T follicular helper cell (primary cell): Measurements from ENCODE around the gene RNLS.

Source experiments
- DNase-seq: peaks from one replicate; pipeline ENCODE4 v3.0.0-alpha.2; 2020; ENCODE audit warnings: low read depth

The RNLS gene

DNA sequence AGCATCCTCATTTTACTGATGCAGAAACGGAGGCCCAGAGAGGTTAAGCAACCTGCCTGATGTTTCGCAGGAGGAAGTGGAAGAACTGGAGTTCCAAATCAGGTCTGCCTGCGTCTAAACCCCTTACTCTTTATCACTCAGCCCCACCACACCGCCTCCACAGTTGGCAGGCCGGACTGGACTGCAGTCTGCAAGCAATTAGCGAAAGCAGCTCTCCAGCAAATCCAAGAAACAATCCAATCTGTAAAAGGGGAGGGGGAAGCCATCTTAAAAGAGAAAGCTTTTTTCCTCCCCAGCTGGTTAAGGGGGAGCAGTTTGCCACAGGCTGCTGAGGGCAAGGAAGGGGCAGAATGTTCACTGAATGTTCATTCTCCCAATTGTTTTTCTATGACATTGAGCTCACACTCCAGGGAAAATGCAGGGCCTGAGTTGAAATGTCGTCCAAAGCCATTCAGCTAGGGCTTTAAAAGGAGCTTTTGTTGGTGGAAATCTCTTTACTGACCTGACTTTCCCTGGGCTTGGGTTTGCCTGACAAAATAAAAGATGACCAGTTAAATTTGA, 350.1 kb downstream of the RNLS start:
- DNase-seq: no peak

DNA sequence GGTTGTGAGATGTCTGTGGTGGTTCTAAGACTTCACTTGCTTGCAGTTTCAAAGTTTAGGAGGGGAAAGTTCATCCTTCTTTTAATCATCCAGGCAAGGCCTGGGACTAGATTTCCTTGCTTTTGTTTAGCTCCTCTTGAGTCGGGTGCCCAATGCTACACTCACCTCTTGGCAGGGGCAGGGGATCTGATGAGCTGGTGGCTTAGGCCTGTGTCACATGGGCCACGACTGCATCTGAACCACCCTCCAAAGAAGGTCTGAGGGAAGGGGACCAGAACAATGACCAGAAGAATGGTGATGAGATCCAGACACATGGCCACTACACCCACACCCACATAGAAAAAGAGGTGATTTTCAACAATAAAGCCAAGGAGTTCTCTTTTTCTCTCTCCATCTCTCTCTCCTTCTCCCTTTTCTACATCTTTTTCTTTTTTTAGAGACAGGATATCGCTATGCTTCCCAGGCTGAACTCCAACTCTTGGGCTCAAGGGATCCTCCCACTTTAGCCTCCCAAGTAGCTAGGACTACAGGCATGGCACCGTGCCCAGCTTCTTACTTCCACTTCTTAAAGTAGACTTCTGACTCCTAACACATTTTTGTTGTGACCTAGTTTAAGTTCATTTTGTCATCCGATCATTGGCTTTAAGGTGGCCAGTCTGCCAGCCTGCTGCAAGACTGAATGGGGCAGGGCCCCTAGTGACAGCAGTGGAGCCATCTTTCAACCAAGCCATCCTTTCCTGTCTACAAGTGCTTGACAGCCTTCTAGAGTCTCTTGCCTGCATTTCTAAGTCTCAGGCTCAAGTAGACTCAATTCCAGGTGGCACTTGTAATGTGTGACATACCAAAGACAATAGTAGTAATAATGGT, 350.9 kb downstream of the RNLS start:
- no peak for DNase-seq

DNA sequence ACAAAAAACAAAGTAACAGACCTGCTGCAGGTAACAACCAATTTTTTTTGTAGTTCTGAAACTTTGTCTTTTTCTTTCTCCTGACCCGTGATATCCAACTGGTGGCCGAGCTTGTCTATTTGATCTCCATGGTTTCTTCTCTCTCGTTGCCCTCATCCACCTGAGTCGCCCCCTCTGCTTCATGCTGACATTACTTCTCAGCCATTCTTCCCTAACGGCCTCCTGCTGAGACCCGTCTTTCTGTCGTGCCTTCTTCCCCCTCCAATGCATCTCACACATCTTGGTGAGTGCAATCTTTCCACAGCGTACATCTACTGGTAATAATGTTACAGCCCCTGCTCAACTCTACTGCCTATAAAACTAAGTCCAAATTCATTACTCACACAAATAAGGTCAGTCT, 352.9 kb downstream of the RNLS start:
- no peak for DNase-seq

DNA sequence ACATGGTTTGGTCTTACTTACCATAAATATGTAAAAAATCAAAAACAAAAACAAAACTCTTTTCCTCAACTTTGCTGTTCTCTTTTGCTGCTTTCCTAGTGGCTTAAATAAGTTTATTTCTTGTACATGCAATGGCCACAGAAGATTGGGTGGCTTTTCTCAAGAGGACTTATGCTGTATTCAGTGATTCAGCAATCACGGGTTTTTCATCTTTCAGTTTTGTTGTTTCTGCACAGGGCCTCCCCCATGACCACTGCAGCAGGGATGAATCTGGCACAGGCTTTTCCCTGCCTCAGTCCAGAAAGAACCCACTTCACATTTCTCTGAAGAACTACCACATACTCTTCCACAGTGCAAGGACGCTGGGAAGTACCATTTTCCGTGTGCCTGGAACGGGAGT, 355.0 kb downstream of the RNLS start:
- no peak for DNase-seq

DNA sequence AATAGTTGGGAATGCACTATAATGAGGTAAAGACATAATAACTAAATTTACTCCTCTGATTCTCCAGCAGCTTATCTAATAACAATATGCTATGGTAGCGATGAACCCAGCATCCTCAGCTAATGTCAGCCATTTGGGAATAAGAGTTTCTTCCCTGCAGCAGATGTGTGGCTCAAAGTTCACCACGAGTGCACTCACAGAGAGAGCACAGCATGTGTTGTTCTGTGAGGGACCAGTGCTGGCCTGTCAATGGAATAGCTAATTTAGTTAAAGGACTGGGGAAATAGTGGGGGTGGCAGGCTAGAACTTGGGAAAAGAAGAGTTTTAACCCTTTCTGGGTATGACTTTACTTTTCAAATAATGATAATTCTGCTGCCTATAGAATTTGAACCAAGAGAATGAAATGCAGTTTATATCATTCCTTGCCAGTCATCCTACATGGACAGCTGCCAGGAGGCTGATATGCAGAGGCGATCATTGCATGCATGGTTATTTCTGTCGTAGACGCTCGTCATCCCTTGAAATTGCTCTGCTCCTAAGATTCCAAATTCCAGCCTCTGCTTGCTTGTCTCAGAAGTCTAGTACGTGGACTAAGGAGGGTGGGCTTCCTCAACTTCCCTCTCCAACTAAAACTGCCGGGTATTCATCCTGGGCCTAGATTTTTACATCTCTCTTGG, 355.6 kb downstream of the RNLS start:
- no peak for DNase-seq

DNA sequence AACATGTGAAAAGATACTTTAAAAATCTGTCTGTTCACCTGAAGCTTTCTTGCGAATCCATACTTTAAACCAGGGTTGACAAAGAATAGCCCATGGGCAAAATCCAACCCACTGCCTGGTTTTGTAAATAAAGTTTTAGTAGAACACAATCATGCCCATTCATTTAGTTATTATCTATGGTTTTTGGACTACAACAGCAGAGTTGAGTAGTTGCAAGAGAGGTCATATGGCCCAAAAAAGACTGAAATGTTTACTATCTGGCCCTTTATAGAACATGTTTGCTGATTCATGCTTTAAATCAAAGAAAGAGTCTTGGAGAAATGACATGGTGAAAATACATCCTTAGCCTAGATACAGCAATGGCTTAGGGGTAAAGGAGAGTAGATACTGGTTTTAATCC, 356.2 kb downstream of the RNLS start:
- DNase-seq: no peak

DNA sequence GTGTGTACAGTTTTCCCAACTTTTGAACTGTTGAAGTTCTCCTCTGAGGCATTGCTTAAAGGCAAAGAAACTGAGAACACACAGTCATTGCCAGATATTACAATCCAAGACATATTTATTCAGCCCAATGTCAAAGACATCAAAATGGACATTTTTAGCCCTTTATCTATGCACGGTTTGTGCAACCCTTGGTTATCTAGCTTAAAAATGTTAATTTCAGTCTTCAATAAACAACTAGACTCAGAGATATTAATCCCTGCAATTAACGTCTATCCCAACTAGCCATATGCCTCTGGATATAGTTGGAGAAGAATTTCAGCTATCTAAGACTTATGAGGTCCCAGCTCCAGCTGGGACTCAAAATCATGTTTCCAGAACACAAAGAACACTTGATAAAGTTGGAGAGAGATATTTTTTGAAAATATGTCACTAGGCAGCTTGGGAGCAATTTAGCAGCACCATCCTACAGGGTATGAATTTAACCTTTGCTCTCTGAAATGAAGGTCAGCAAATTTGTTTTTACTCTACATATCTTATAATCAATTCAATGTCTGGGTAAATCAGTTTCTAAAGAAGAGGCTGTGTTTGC, 357.0 kb downstream of the RNLS start:
- DNase-seq: no peak
